ENCODE results near the gene UBR2. TPM values are rescaled to one million over a fixed set of nuclear protein-coding genes. Genes with fewer than 3 reads are reported as not detected.

UBR2 gene
- total and polyA plus RNA-seq, 9 donors = 10.2 to 29.2 (median 23.7) TPM

DNA sequence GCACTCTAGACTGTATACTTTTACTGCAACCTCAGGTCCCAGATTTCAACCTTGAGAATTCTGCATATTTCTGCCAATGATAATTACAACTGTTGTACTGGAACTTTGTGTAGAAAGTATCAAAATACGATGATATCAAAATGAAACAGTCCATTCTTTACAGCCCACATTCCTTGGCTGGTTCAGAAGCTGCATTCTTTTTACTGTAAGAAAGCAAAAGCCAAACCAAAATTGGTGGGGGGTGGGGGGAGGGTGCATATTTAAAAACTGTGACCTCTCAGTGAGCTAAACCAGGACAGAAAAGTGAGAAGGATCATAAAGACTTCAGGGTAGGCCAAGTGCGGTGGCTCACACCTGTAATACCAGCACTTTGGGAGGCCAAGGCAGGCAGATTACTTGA, 41.8 kb upstream of the UBR2 start:
- no peaks in the 10 kb centered on the region for H3K36me3 ChIP-seq
- peaks cover 3% of the 10 kb centered on the region for H3K4me1 ChIP-seq (ENCODE audit: insufficient read depth)
- no peak for TF ChIP-seq POLR2A (IDR thresholded peaks at IDR 0.05)
- no peak for TF ChIP-seq EP300 (IDR thresholded peaks at IDR 0.05)
- no peak for TF ChIP-seq CTCF (IDR thresholded peaks at IDR 0.05)
- no peak for DNase-seq
- H3K27ac ChIP-seq = no peak overlapping the region
- WGBS, 3 donors = 15 to 30% (median 22%) methylated on average over 2 of the region's 2 CpGs
- no peaks in the 10 kb centered on the region for H3K27me3 ChIP-seq
- H3K4me3 ChIP-seq = no peak overlapping the region
- no peaks in the 10 kb centered on the region for H3K9me3 ChIP-seq
- intact Hi-C loops (cut with DNase I) = no loop called here

DNA sequence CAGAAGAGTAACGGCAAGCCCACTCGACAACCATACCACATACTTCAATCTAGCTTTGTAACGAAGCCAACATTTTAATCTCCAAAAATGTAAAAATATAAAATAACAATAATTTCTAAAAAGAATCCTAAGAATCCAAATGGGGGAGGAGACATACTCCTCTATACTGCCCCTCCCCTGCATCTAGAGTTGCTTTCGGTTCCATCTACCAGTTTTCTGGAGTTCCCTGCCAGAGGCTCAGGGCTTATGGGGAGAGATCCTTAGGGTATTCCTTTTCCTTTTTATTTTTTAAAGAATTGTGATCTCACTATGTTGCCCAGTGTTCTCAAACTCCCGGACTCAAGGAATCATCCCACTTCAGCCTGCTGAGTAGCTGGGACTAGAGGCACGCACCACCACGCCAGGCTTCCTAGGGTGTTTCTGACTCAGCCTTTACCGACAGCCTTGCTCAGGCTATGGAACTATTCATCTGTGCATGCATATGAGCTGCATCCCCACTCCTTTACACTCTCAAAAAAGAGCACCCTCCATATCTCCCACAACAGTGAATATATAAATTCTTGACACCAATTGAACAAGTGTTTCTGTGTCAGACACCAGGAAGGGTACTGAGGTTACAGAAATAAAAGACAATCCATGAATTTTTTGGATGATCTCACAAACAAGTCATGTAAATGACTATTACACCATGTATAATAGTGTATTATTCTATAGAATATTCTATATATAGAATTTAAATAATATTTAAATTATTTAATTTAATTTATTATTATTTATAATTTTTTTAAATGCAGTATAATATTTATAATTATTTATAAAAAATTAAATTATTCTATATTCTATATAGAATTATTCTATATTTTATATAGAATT, 40.7 kb upstream of the UBR2 start:
- H3K4me3 ChIP-seq = no peak overlapping the region

GRCh38 chr6:42525206-42525605, 38.6 kb upstream of the UBR2 start:
- Histone ChIP-seq H3K9me3 (no peaks in the 10 kb centered on the region), H3K27ac (no peak overlapping the region), H3K36me3 (no peaks in the 10 kb centered on the region), H3K27me3 (no peaks in the 10 kb centered on the region), H3K4me1 (ENCODE audit: insufficient read depth) (peaks cover 3% of the 10 kb centered on the region), H3K4me3 (no peak overlapping the region)
- intact Hi-C loops (cut with DNase I) = no loop called here
- no peak for DNase-seq
- TF ChIP-seq EP300 (IDR thresholded peaks at IDR 0.05) (no peak), POLR2A (IDR thresholded peaks at IDR 0.05) (no peak), CTCF (IDR thresholded peaks at IDR 0.05) (no peak)
- 55 to 70% (median 66%) methylated on average over 4 of the region's 4 CpGs for WGBS, 3 donors

More for the DNA sequence above, 40.7 kb upstream of the UBR2 start:
- intact Hi-C loops (cut with DNase I) = no loop called here
- 19 to 41% (median 20%) methylated on average over 8 of the region's 8 CpGs for WGBS, 3 donors
- Histone ChIP-seq H3K9me3 (no peaks in the 10 kb centered on the region), H3K27me3 (no peaks in the 10 kb centered on the region), H3K4me1 (ENCODE audit: insufficient read depth) (peaks cover 3% of the 10 kb centered on the region), H3K27ac (no peak overlapping the region), H3K36me3 (no peaks in the 10 kb centered on the region)
- TF ChIP-seq EP300 (IDR thresholded peaks at IDR 0.05) = no peak
- no peak for TF ChIP-seq POLR2A (IDR thresholded peaks at IDR 0.05)
- TF ChIP-seq CTCF (IDR thresholded peaks at IDR 0.05) = no peak
- no peak for DNase-seq

DNA sequence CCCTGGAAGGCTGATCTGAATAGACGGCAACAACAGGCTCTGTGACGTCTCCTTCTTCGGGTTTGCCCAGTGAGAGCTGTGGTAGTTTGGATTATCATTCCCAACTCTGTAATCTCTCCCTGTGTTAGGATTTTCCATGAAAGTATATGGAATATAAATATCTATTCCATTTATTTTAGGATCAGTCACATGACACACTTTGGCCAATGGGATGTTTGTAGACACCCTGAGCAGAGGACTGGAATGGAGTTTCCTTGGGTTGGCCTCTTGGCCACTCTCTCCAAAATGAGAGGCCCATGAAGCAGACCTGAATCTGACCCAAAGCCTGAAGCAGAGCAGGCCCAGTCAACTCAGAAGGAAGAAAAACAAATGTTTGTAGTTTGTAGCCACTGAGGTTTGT, 37.2 kb upstream of the UBR2 start:
- intact Hi-C loops (cut with DNase I) = no loop called here
- no peaks in the 10 kb centered on the region for H3K36me3 ChIP-seq
- DNase-seq = no peak
- H3K27ac ChIP-seq = no peak overlapping the region
- no peaks in the 10 kb centered on the region for H3K27me3 ChIP-seq
- no peak for TF ChIP-seq CTCF (IDR thresholded peaks at IDR 0.05)
- TF ChIP-seq EP300 (IDR thresholded peaks at IDR 0.05) = no peak
- no peak for TF ChIP-seq POLR2A (IDR thresholded peaks at IDR 0.05)
- WGBS, 3 donors = 92 to 97% (median 95%) methylated on average over 3 of the region's 3 CpGs
- no peak overlapping the region for H3K4me3 ChIP-seq
- H3K4me1 ChIP-seq (ENCODE audit: insufficient read depth) = peaks cover 3% of the 10 kb centered on the region
- H3K9me3 ChIP-seq = no peaks in the 10 kb centered on the region

Measured in ovary (tissue), 9 donors.